ENCODE results near the gene FOXC1.

The FOXC1 gene

GRCh38 chr6:1584996-1585668 is 24.6 kb upstream of the FOXC1 start:
- DNase-seq (ENCODE audit: low read depth in 3 of 3), result no peak

GRCh38 chr6:1585669-1586049 is 24.1 kb upstream of the FOXC1 start:
- DNase-seq (ENCODE audit: low read depth in 3 of 3), result no peak

- no peak for DNase-seq (ENCODE audit: low read depth in 3 of 3)
These were observed 23.5 kb upstream of the FOXC1 start for GRCh38 chr6:1586256-1586655.

GRCh38 chr6:1586861-1587450 is 22.8 kb upstream of the FOXC1 start:
- DNase-seq (ENCODE audit: low read depth in 3 of 3), result no peak

- DNase-seq (ENCODE audit: low read depth in 3 of 3), result no peak
These were observed 22.2 kb upstream of the FOXC1 start for GRCh38 chr6:1587546-1587945.

- DNase-seq (ENCODE audit: low read depth in 3 of 3), result no peak
These were observed 21.7 kb upstream of the FOXC1 start for GRCh38 chr6:1587977-1588376.

GRCh38 chr6:1589208-1589607 is 20.5 kb upstream of the FOXC1 start:
- DNase-seq (ENCODE audit: low read depth in 3 of 3), result no peak

- no peak for DNase-seq (ENCODE audit: low read depth in 3 of 3)
These were observed 19.1 kb upstream of the FOXC1 start for GRCh38 chr6:1590580-1590979.

- no peak for DNase-seq (ENCODE audit: low read depth in 3 of 3)
These were observed 18.5 kb upstream of the FOXC1 start for GRCh38 chr6:1591243-1591642.

- DNase-seq (ENCODE audit: low read depth in 3 of 3), result no peak
These were observed 17.8 kb upstream of the FOXC1 start for GRCh38 chr6:1591926-1592325.

GRCh38 chr6:1592852-1593251 is 16.9 kb upstream of the FOXC1 start:
- no peak for DNase-seq (ENCODE audit: low read depth in 3 of 3)

GRCh38 chr6:1593286-1593957 is 16.3 kb upstream of the FOXC1 start:
- DNase-seq (ENCODE audit: low read depth in 3 of 3), result no peak

GRCh38 chr6:1593958-1594314 is 15.8 kb upstream of the FOXC1 start:
- no peak for DNase-seq (ENCODE audit: low read depth in 3 of 3)

GRCh38 chr6:1594445-1595200 is 15.1 kb upstream of the FOXC1 start:
- DNase-seq (ENCODE audit: low read depth in 3 of 3), result no peak

GRCh38 chr6:1595271-1596087 is 14.2 kb upstream of the FOXC1 start:
- no peak for DNase-seq (ENCODE audit: low read depth in 3 of 3)

GRCh38 chr6:1596088-1596852 is 13.4 kb upstream of the FOXC1 start:
- peak; percentile 42 to 55 (median 45) for DNase-seq (ENCODE audit: low read depth in 3 of 3)

- no peak for DNase-seq (ENCODE audit: low read depth in 3 of 3)
These were observed 12.5 kb upstream of the FOXC1 start for GRCh38 chr6:1597121-1597744.

- DNase-seq (ENCODE audit: low read depth in 3 of 3), result no peak
These were observed 11.8 kb upstream of the FOXC1 start for GRCh38 chr6:1597924-1598323.

- no peak for DNase-seq (ENCODE audit: low read depth in 3 of 3)
These were observed 11.3 kb upstream of the FOXC1 start for GRCh38 chr6:1598433-1598832.

- no peak for DNase-seq (ENCODE audit: low read depth in 3 of 3)
These were observed 10.8 kb upstream of the FOXC1 start for GRCh38 chr6:1598886-1599285.

- no peak for DNase-seq (ENCODE audit: low read depth in 3 of 3)
These were observed 10.2 kb upstream of the FOXC1 start for GRCh38 chr6:1599469-1599868.

All from stimulated activated CD4-positive, alpha-beta T cell treated with anti-CD3 and anti-CD28 coated beads, TNF-alpha, amount 100 ng/mL, for 4 hours (primary cell).